H9 (cell line): ENCODE data around the gene SOX13. TPM values are rescaled to one million over a fixed set of nuclear protein-coding genes. Genes with fewer than 3 reads are reported as not detected.

Experiments
- DNase-seq: peaks from one replicate; pipeline ENCODE4 v3.0.0-alpha.2; 2017
- H2AFZ ChIP-seq: one replicate; pipeline ENCODE4 v1.6.1; 2013; ENCODE audit warnings: mild to moderate bottlenecking, low read length, control low read depth, moderate library complexity
- H2AK5ac ChIP-seq: 2 replicates; pipeline ENCODE4 v1.6.1; 2013; ENCODE audit warnings: low read length, control low read depth, mixed read lengths; ENCODE audit not compliant: insufficient read length
- H2BK120ac ChIP-seq: one replicate; pipeline ENCODE4 v1.6.1; 2013; ENCODE audit warnings: low read depth, mild to moderate bottlenecking, low read length, control low read depth, inconsistent platforms; ENCODE audit not compliant: poor library complexity, severe bottlenecking
- H2BK12ac ChIP-seq: 2 replicates; pipeline ENCODE4 v1.6.1; 2013; ENCODE audit warnings: low read length, control low read depth, mixed read lengths, low read depth; ENCODE audit not compliant: insufficient read length
- H2BK15ac ChIP-seq: 2 replicates; pipeline ENCODE4 v1.6.1; 2013; ENCODE audit warnings: low read depth, low read length, control low read depth
- H2BK20ac ChIP-seq: one replicate; pipeline ENCODE4 v1.6.1; 2013; ENCODE audit warnings: low read depth, mild to moderate bottlenecking, low read length, control low read depth, inconsistent platforms; ENCODE audit not compliant: poor library complexity, severe bottlenecking
- H2BK5ac ChIP-seq: 2 replicates; pipeline ENCODE4 v1.6.1; 2013; ENCODE audit warnings: low read length, control low read depth, mixed read lengths; ENCODE audit not compliant: insufficient read length
- H3K14ac ChIP-seq: 2 replicates; pipeline ENCODE4 v1.6.1; 2013; ENCODE audit warnings: low read length, control low read depth; ENCODE audit not compliant: insufficient read depth
- H3K18ac ChIP-seq: 2 replicates; pipeline ENCODE4 v1.6.1; 2013; ENCODE audit warnings: low read depth, mild to moderate bottlenecking, mixed read lengths, low read length, control low read depth; ENCODE audit not compliant: insufficient read length
- H3K23ac ChIP-seq: 2 replicates; pipeline ENCODE4 v1.6.1; 2013; ENCODE audit warnings: low read length, control low read depth, mixed read lengths, low read depth; ENCODE audit not compliant: insufficient read length
- H3K23me2 ChIP-seq: 2 replicates; pipeline ENCODE4 v1.6.1; 2013; ENCODE audit warnings: low read depth, mild to moderate bottlenecking, mixed read lengths, low read length, control low read depth; ENCODE audit not compliant: insufficient read length, poor library complexity, severe bottlenecking
- H3K27ac ChIP-seq: 2 replicates; pipeline ENCODE4 v1.5.1; 2013; ENCODE audit warnings: low read length, control low read depth, mixed read lengths, low read depth; ENCODE audit not compliant: insufficient read length
- H3K27me3 ChIP-seq: 2 replicates; pipeline ENCODE4 v1.6.1; 2013; ENCODE audit warnings: low read length, control low read depth, inconsistent platforms; ENCODE audit not compliant: insufficient read depth
- H3K4ac ChIP-seq: 2 replicates; pipeline ENCODE4 v1.6.1; 2013; ENCODE audit warnings: low read depth, mild to moderate bottlenecking, control low read depth, inconsistent platforms, low read length, moderate library complexity
- H3K4me1 ChIP-seq: 2 replicates; pipeline ENCODE4 v1.6.1; 2013; ENCODE audit warnings: low read length, control low read depth, inconsistent platforms; ENCODE audit not compliant: insufficient read depth
- H3K4me2 ChIP-seq: 2 replicates; pipeline ENCODE4 v1.6.1; 2013; ENCODE audit warnings: low read length, control low read depth, mixed read lengths; ENCODE audit not compliant: insufficient read length, insufficient read depth
- H3K56ac ChIP-seq: 2 replicates; pipeline ENCODE4 v1.6.1; 2013; ENCODE audit warnings: low read depth, mild to moderate bottlenecking, mixed read lengths, low read length, control low read depth; ENCODE audit not compliant: insufficient read length
- H3K79me1 ChIP-seq: 2 replicates; pipeline ENCODE4 v1.6.1; 2013; ENCODE audit warnings: low read depth, mild to moderate bottlenecking, moderate library complexity, low read length, control low read depth, inconsistent platforms; ENCODE audit not compliant: insufficient read depth, poor library complexity, severe bottlenecking
- H3K79me2 ChIP-seq: 2 replicates; pipeline ENCODE4 v1.6.1; 2013; ENCODE audit warnings: low read length, control low read depth, inconsistent platforms; ENCODE audit not compliant: insufficient read depth
- H3K9ac ChIP-seq: 2 replicates; pipeline ENCODE4 v1.6.1; 2013; ENCODE audit warnings: low read length, control low read depth, mixed read lengths; ENCODE audit not compliant: insufficient read length; ENCODE audit errors: extremely low read depth
- H3K9me3 ChIP-seq: one replicate; pipeline ENCODE4 v1.6.1; 2013; ENCODE audit warnings: low read depth, low read length, inconsistent platforms; ENCODE audit not compliant: control insufficient read depth
- H3T11ph ChIP-seq: one replicate; pipeline ENCODE4 v1.6.1; 2013; ENCODE audit warnings: mild to moderate bottlenecking, low read length, control low read depth, inconsistent platforms
- H4K20me1 ChIP-seq: one replicate; pipeline ENCODE4 v1.6.1; 2013; ENCODE audit not compliant: control insufficient read depth, insufficient read length, insufficient read depth
- H4K5ac ChIP-seq: 2 replicates; pipeline ENCODE4 v1.6.1; 2013; ENCODE audit warnings: low read depth, mild to moderate bottlenecking, mixed read lengths, low read length, control low read depth; ENCODE audit not compliant: insufficient read length
- H4K8ac ChIP-seq: replicated peaks from 2 replicates; pipeline ENCODE4 v1.6.1; 2013; ENCODE audit warnings: low read length, control low read depth, mixed read lengths, low read depth; ENCODE audit not compliant: insufficient read length
- H4K91ac ChIP-seq: 2 replicates; pipeline ENCODE4 v1.6.1; 2013; ENCODE audit warnings: low read depth, mild to moderate bottlenecking, moderate library complexity, mixed read lengths, low read length, control low read depth; ENCODE audit not compliant: insufficient read length
- H3K27ac Mint-ChIP-seq, 3 experiments: 2 replicates in 2 of 3; 3 replicates in 1 of 3; pipeline ENCODE4 v1.8.0; 2020 to 2021; ENCODE audit warnings: mixed read lengths in 3 of 3, mild to moderate bottlenecking in 1 of 3, moderate library complexity in 1 of 3
- H3K27me3 Mint-ChIP-seq: 2 replicates; pipeline ENCODE4 v1.8.0; 2021; ENCODE audit warnings: low read depth, mild to moderate bottlenecking, moderate library complexity, mixed read lengths
- H3K36me3 Mint-ChIP-seq, 3 experiments: 2 replicates in 2 of 3; 3 replicates in 1 of 3; pipeline ENCODE4 v1.8.0; 2020 to 2021; ENCODE audit warnings: low read depth in 3 of 3, mixed read lengths in 3 of 3; ENCODE audit not compliant: insufficient read depth in 1 of 3
- H3K4me1 Mint-ChIP-seq, 2 experiments: 2 replicates each; pipeline ENCODE4 v1.8.0; 2020; ENCODE audit warnings: mixed read lengths in 2 of 2
- H3K4me3 Mint-ChIP-seq, 2 experiments: 2 replicates in 1 of 2; 3 replicates in 1 of 2; pipeline ENCODE4 v1.8.0; 2020 to 2021; ENCODE audit warnings: mild to moderate bottlenecking in 2 of 2, mixed read lengths in 2 of 2, moderate library complexity in 1 of 2
- H3K9me3 Mint-ChIP-seq, 2 experiments: 2 replicates in 1 of 2; 3 replicates in 1 of 2; pipeline ENCODE4 v1.8.0; 2020; ENCODE audit warnings: mild to moderate bottlenecking in 2 of 2, mixed read lengths in 2 of 2, moderate library complexity in 1 of 2
- CTCF ChIP-seq: fragments of 200-600 bp; sonication (generic); conservative IDR thresholded peaks from 3 replicates; pipeline ENCODE4 v1.8.0; 2021; ENCODE audit warnings: antibody characterized with exemption, mild to moderate bottlenecking
- WGBS: extraction: QIAGEN DNeasy Blood & Tissue Kit; methylation state at CpG from one replicate; pipeline ENCODE4 v1.1.7; 2013; ENCODE audit warnings: missing lambda C conversion rate, low lambda C conversion rate, mixed read lengths; ENCODE audit not compliant: insufficient read length; ENCODE audit errors: extremely low coverage; 5-methylcytosine and 5-hydroxymethylcytosine counted together
- total RNA-seq: library from RNA; stranded (reverse); gene quantifications from 2 replicates; pipeline ENCODE4 v1.2.1, GENCODE V29; 2021

SOX13 gene
- total RNA-seq, 1 experiment from 2014 or later, result 120 TPM

GRCh38 chr1:204104331-204105130 is 31.6 kb downstream of the SOX13 start:
- Histone ChIP-seq H3K56ac (no peak overlapping the region), H3K4me1 (peaks cover 33% of the 10 kb centered on the region), H4K5ac (no peak overlapping the region), H2BK12ac (no peak overlapping the region), H3K27me3 (no peaks in the 10 kb centered on the region), H3K79me1 (peaks cover 14% of the 10 kb centered on the region), H2BK15ac (no peak overlapping the region), H3K23ac (no peak overlapping the region), H3K23me2 (no peaks in the 10 kb centered on the region), H3K18ac (no peak overlapping the region), H2BK20ac (no peak overlapping the region), H3K14ac (peak overlapping the region; percentile 34; the same call in 1 of the 2 replicates), H4K91ac (no peak overlapping the region), H3K4me2 (no peak overlapping the region), H3K9ac (no peak overlapping the region), H4K8ac (no peak overlapping the region), H2BK120ac (no peak overlapping the region), H3K27ac (no peak overlapping the region), H3K4ac (no peak overlapping the region), H2AK5ac (no peak overlapping the region), H2BK5ac (no peak overlapping the region), H3K9me3 (no peaks in the 10 kb centered on the region), H4K20me1 (no peaks in the 10 kb centered on the region), H3K79me2 (peaks cover 54% of the 10 kb centered on the region; the same call in 1 of the 2 replicates), H3T11ph (no peak overlapping the region), H2AFZ (no peak overlapping the region)
- no CpG with 5 or more reads among the region's 14 CpGs for WGBS
- H3K27ac Mint-ChIP-seq, result peak overlapping the region in 2 of 3 experiments; percentile 44 to 62; a peak in 3 of 7 replicates
- no peaks in the 10 kb centered on the region for H3K9me3 Mint-ChIP-seq
- H3K4me3 Mint-ChIP-seq, result peak overlapping the region in 1 of 2 experiments; percentile 21; a peak in 1 of 5 replicates
- peaks cover 0 to 3% (median 0%) of the 10 kb centered on the region in 3 experiments; a peak in 1 of 7 replicates for H3K36me3 Mint-ChIP-seq
- no peak for TF ChIP-seq CTCF
- no peaks in the 10 kb centered on the region; the same call in 1 of the 2 replicates for H3K27me3 Mint-ChIP-seq
- H3K4me1 Mint-ChIP-seq, result peaks cover 78 to 86% of the 10 kb centered on the region in 2 experiments
- no peak for DNase-seq
